GOT3 (cell line): ENCODE measurements around the gene KIF26B.

ENCODE experiments used
- DNase-seq: peaks from one replicate; lab custom pipeline; 2025; ENCODE audit warnings: mixed read lengths; lab: John Stamatoyannopoulos, UW

KIF26B gene

GRCh38 chr1:245209658-245210435 is 55.1 kb downstream of the KIF26B start:
- DNase-seq = no peak

- DNase-seq = no peak
These were observed 56.4 kb downstream of the KIF26B start for GRCh38 chr1:245211035-245211749.

- no peak for DNase-seq
These were observed 57.0 kb downstream of the KIF26B start for GRCh38 chr1:245211761-245212160.

- DNase-seq = no peak
These were observed 57.5 kb downstream of the KIF26B start for GRCh38 chr1:245212221-245212710.

- DNase-seq = no peak
These were observed 58.5 kb downstream of the KIF26B start for GRCh38 chr1:245213066-245213831.

GRCh38 chr1:245215071-245215470 is 60.3 kb downstream of the KIF26B start:
- no peak for DNase-seq

- no peak for DNase-seq
These were observed 61.8 kb downstream of the KIF26B start for GRCh38 chr1:245216366-245217115.

GRCh38 chr1:245217853-245218608 is 63.2 kb downstream of the KIF26B start:
- no peak for DNase-seq

- DNase-seq = no peak
These were observed 65.7 kb downstream of the KIF26B start for GRCh38 chr1:245220381-245220985.

GRCh38 chr1:245221805-245222204 is 67.0 kb downstream of the KIF26B start:
- DNase-seq = no peak

- no peak for DNase-seq
These were observed 68.3 kb downstream of the KIF26B start for GRCh38 chr1:245222931-245223595.

GRCh38 chr1:245225322-245226202 is 70.8 kb downstream of the KIF26B start:
- DNase-seq = no peak

- DNase-seq = no peak
These were observed 71.4 kb downstream of the KIF26B start for GRCh38 chr1:245226203-245226499.

- no peak for DNase-seq
These were observed 74.3 kb downstream of the KIF26B start for GRCh38 chr1:245229051-245229450.

GRCh38 chr1:245232931-245233330 is 78.1 kb downstream of the KIF26B start:
- DNase-seq = no peak

GRCh38 chr1:245234217-245235081 is 79.7 kb downstream of the KIF26B start:
- DNase-seq = no peak

GRCh38 chr1:245235156-245235555 is 80.4 kb downstream of the KIF26B start:
- DNase-seq = no peak

GRCh38 chr1:245240648-245241165 is 85.9 kb downstream of the KIF26B start:
- DNase-seq = no peak
